Measurements from ENCODE around the gene DECR2.
"Not testable (repeated sequence)": the region's sequence is repeated elsewhere in the genome, so short reads cannot be mapped to it uniquely, and the experiment has no call there.

The DECR2 gene, protein sequence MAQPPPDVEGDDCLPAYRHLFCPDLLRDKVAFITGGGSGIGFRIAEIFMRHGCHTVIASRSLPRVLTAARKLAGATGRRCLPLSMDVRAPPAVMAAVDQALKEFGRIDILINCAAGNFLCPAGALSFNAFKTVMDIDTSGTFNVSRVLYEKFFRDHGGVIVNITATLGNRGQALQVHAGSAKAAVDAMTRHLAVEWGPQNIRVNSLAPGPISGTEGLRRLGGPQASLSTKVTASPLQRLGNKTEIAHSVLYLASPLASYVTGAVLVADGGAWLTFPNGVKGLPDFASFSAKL
- long read RNA-seq, donor 1, transcript DECR2-201 (9 exons, 1,615 nt) = major isoform, 14 of 41 reads
- long read RNA-seq, donor 1, partial matches to known transcripts = 27 of 41 reads
- long read RNA-seq, donor 1, other reads (novel, unspliced or antisense) = 0 of 41 reads
- long read RNA-seq, donor 2, transcript DECR2-201 (9 exons, 1,615 nt) = major isoform, 5 of 5 reads
- long read RNA-seq, donor 2, partial matches to known transcripts = 0 of 5 reads
- long read RNA-seq, donor 2, other reads (novel, unspliced or antisense) = 0 of 5 reads
- long read RNA-seq, donor 3, transcript DECR2-201 (9 exons, 1,615 nt) = major isoform, 8 of 14 reads
- long read RNA-seq, donor 3, partial matches to known transcripts = 6 of 14 reads
- long read RNA-seq, donor 3, other reads (novel, unspliced or antisense) = 0 of 14 reads
- long read RNA-seq, donor 4, transcript DECR2-201 (9 exons, 1,615 nt) = major isoform, 9 of 19 reads
- long read RNA-seq, donor 4, partial matches to known transcripts = 10 of 19 reads
- long read RNA-seq, donor 4, other reads (novel, unspliced or antisense) = 0 of 19 reads
- long read RNA-seq, donor 5, transcript DECR2-201 (9 exons, 1,615 nt) = major isoform, 11 of 16 reads
- long read RNA-seq, donor 5, partial matches to known transcripts = 5 of 16 reads
- long read RNA-seq, donor 5, other reads (novel, unspliced or antisense) = 0 of 16 reads
- long read RNA-seq, donor 6, transcript DECR2-201 (9 exons, 1,615 nt) = major isoform, 12 of 25 reads
- long read RNA-seq, donor 6, partial matches to known transcripts = 13 of 25 reads
- long read RNA-seq, donor 6, other reads (novel, unspliced or antisense) = 0 of 25 reads
- long read RNA-seq, donor 7 = 0 reads
- long read RNA-seq, donor 8, transcript DECR2-201 (9 exons, 1,615 nt) = major isoform, 12 of 21 reads
- long read RNA-seq, donor 8, partial matches to known transcripts = 9 of 21 reads
- long read RNA-seq, donor 8, other reads (novel, unspliced or antisense) = 0 of 21 reads

DNA sequence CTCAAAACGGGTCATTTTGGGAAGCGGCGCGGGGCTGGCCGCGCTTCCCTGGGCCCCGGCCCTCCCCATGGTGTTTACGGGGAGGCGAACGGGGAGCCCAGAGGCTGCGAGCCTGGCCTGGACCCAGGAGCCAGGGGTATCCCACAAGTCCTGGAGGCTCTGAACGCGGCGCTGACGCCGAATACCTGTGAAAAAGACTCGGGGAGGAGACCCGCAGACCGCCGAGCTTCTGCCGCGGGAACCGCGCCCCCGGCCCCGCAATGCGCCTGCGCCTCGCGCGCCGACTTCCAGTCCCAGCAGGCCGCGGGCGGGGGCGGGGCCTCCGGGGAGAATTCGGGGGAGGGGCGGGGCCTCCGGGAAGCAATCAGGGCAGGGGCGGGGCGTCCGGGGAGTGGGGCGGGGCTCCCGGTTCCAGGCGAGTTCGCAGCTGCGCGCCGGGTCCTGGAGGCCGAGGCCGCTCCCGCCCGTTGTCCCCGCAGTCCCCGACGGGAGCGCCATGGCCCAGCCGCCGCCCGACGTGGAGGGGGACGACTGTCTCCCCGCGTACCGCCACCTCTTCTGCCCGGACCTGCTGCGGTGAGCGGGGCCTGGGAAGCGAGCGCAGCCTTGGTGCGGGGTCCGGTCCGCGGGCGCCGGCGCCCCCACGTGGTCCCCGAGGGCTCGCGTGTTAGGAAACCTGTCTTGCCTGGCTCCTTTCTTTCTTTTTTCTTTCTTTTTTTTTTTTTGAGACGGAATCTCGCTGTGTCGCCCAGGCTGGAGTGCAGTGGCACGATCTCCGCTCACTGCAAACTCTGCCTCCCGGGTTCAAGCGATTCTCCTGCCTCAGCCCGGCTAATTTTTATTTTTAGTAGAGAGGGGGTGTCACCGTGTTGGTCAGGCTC is at the start of gene DECR2:
DECR2 (plus strand) TSS at position 418 of the 881 bp plus-strand sequence; CDS start at position 497, 79 bp downstream.
- DNase-seq = peak; percentile 95

DNA sequence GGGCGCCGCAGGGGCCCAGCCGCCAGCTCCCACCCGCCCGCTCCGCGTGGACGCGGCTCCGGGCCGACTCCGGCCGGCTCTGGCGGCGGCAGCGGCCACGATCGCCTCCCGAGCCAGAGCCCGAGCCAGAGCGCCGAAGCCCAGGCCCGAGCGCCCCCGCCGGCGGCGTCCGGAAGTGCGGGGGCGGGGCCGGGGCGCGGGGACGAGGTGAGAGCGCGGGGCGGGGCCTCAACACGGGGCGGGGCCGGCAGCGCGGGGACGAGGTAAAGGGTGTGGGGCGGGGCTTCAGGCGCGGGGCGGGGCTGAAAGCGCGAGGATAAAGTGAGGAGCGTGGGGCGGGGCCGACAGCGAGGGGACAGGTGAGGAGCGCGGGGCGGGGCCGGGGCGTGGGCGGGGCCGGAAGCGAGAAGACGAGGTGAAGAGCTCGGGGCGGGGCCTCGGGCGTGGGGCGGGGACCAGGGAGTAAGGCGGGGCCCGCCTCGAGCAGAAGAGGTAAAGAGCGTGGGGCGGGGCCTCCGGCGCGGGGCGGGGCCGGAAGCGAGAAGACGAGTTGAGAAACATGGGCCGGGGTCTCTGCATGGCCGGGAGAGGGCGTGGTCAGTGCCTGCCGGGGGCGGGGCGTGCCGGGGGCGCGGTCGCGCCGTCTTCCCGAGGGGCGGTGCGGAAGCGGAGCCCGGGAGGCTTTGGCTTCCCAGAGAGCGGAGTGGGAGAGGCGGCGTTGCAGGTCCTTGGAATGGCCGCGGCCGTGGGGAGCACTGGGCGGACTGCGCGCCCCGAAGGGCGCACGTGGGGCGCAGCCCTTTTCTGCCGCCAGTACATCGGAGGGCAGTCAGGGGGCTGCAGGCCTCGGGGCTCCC is 48.9 kb upstream of the DECR2 start, which contains the start of gene AXIN1:
AXIN1 (minus strand) TSS at position 177 of the 857 bp plus-strand sequence. CDS start 5,698 bp downstream, outside the sequence.
- DNase-seq = peak; percentile 83

DNA sequence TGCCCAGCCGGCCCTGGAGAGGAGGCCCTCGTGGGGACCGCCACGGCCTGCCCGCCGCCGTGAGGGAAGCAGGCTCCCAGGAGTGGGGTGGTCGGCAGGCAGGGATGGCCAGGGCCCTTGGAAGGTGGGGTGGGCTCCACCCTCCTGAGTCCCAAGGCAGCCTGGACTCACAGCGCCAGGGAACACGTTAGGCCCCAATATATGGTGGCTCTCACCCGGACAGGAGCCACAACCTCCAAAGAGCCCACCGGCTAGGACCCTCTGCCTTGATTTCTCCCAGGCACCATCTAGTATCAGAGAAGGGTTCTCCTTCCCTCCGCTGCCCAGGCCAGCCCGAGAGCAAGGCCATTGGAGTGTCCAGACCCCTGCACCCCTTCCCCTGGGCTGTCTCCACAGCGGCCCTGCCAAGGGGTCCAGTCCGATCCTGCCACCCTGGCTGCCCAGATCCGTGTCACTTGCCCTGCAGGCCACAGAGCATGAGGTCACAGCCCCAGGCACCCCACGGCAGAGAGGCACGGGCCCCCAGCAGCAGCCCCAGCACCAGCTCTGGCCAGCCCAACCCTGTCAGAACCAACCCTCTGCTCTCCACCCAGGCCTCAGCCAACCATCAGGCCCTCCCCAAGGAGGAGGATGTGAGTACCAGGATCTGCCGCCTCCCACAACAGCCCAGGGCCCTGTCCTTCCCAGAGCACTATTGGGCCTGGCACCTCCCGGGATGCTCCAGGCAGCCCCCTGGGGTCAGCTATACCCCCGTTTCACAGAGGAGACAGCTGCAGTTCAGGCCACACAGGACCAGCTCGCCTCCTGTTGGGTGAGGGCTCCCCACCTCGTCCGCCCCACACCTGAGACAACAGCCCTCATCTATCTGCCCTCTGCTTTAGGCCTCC is 48.0 kb upstream of the DECR2 start:
- DNase-seq = no peak

DNA sequence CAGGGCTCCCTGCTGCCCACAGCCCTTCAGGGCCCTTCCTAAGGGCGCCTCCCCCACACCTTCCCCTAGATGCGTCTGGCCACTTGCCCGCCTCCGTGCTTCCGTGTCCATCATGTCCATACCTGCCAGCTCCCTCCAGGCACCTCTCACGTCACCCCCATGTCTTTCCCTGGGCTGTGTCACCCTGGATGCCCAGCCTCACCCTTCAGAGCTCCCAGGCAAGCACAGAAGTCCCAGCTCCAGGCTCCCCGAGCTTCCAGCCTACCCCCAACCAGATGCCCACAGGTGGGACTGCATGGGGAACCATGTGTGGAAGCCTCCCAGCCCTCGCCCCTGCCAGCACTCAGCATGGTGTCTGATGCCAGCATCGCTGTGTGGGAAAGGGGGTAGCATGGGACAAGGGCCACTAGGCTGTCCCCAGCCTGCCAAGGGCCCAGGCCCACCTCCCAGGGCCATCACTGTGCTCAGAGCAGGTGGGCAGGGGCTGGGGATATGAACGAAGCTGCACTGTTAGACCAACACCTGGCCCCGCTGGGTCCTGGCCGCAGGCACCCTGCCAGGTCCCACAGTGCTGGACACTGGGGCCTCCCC is 47.3 kb upstream of the DECR2 start:
- no peak for DNase-seq

DNA sequence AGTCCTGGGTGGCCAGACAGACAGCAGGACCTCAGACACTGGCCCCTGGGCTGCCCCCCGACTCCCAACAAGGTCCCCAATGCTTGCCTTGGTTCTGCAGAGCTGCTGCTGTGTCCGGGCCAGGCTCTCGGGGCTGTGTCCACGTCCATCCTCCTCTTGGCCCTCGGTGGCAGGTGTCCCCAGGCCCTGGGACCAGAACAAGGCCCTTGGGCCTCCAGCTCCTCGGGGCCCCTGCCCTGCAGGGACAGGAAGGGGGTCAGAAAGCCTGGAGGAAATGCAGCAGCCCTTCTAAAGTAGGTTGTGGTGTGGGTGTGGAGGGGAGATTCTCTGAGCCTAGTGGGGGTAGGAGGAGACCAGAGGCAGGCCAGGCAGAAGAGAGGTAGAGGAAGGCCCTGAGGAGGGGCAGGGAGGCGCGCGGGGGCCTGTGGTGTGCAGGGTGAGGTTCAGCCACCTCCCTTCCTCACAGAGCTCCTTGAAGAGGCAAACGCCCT is 46.7 kb upstream of the DECR2 start:
- DNase-seq = no peak

DNA sequence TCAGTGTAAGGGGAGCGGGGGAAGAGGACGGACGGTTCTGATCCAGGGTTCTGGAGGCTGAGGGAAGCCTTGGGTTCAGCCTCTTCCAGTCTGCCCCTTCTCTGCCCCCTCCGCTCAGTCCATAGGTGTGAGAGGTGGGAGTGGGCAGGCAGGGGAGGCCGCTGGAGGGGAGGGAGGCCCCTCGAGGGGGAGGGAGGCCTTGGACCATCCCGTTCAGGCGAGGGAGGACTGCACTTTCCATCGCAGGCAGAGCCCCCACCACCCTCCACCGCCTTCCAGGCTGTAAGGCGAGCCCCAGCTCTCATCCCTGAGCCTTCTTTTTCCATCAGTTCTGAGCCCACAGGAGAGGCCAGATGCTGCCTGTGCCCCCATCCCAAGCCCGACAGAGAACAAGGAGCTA is 44.9 kb upstream of the DECR2 start:
- no peak for DNase-seq

DNA sequence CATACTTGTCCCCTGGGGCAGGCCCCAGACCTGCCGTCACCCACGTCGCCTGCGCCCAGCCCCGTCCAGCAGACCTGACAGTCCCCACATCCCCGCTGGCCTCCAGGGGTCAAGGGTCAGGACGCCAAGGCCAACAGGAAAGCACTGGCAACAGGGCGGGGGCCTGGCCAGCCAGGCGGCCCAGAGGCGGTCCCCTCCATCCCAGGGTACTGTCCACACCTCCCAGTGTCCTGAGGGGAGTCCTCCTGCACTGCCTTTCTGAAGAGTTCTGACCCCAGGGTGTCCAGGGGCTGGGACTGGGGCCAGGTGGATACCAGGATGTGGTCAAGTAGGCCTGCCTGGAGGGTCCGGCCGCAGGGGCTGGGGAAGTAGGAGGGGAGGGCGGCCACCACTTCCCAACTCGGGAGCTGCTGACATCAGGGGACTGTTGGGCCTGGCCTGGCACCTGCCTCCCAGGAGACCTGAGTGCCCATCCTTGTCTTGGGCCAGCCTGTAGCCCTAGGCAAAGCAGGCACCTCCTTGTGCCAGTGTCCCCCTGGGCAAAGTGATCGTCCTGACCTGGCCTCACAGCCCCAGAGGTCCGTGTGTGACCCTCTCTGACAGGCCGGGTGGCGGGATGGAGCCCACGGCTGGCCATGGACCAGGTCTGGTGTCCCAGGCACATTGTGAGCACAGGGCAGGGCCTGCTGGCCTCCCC is 42.5 kb upstream of the DECR2 start:
- DNase-seq = no peak

DNA sequence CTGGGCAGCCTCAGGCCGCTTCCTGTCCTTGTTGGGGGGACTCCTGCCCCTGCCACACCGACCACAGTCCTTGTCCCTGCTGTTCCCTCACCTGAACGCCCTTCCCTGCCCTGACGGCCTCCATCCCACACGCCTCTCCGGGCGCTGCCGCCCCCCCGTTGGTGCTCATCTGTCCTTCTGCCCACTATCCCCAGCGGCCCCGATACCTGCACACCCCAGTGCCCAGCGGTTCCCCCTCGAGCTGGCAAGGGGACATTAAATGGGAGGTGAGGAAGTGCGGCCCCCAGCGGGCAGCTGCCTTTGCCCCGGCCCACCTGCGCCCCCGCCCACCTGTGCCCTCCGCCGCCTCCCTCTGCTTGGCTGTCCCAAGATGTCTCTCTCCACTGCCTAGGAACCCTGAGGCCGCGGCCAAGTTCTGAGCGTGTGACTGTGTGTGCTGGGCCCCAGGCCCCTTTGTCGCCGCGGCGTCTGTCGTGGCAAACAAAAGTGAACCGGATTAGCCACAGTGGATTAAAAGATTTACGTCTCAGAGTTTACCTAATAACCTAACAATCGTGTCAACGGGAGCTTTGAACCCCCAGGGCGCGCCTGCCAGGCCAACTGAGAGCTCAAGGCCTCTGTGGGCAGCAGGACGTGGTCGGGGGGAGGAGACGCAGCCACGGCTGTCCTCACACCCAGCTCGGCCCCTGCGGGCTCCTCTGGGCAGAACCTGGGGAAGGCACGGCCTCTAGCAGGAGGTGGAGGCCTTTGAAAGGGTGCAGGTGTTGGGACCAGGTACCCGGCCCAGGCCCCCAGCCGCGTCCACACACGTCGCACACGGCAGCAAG is 41.6 kb upstream of the DECR2 start:
- DNase-seq = no peak

DNA sequence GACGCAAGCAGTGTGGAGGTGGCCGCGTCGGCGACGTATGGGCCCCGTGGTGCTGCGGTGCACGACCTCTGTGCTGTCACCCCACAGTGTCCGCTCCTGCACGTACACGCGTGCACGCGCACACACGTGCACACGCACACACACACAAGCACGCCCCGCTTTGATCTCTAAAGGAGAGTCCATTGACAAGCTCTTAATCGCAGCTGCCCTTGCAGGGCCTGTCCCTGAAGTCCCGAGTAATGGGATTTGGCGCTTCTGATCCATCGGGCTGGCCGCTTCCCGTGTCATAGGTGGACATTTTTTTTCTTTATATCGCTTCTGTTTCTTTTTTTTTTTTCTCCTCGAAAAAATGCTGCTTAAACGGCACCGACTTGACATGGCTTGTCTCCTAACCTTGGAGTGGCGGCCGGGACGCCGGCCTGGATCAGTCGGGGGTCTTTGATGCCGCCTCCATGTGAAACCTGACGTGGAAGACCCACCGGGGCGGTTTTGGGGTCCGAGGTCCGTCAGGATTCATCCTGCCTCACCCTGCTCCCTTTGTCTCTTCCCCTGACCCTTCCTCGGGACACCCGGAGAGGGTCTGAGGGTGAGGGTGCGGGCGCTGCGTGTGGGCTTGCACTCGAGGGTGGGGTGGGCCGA is 40.9 kb upstream of the DECR2 start:
- DNase-seq = no peak

DNA sequence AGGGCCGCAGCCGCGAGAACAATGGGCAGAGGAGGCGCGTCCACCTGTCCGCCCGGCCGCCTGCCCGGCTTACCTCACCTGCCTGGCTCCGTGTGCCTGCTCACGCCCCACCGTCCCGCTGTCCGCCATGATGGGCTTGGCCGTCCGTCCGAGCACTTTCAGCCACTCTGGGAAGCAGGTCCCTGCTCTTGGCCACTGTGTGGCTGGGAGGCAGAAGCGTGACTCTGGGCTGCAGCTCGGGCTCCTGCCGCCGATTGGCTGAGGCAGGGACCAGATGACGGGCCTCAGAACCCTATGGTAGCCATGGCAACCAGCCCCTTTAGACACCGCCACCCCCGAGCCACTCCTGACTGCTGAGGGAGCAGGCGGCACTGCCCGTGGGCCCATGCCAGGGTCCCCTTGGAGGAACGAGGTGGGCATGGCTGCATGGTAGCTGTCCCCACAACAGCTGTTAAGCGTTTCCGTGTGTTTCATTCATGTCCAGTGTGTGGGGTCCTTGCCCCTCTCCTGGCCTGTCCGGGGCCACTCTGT is 40.3 kb upstream of the DECR2 start:
- DNase-seq = no peak

DNA sequence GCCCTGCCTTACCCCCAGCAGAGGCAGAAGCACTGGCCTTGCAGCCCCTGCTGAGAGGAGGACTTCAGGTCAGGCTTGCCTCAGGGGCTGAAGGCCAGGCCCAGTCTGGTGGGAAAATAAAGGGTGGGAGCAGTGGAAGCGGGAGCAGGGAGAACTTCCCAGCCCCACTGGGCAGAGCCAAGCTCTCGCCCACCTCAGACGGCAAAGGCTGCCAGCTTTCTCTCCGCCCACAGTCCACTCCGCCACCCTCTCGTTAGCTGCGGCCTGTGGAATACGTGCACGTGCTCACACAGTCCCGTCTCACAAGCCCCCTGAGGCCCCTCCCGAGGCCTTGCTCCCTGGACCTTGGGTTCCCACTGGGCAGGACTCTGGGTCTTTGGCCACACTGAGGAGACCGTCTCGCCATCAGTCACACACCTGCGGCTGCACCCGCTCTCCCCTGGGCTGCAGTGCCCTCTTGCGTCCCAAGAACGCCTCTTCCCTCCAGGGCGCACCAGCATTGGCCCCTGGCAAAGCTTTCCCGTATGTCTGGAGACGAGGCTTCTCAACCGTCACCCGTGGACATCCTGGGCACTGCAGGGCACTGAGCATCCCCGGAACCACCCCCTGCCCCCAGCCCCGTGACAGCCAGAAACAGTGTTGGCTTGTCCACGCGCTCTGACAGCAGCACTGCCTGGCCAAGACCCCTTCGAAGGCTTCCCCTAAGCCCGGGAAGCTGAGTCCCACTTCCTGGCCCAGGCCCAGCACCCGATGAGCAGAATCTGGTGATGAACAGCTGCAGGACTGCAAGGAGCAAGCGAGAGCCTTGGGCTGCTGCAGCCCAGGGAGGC is 39.6 kb upstream of the DECR2 start:
- DNase-seq = peak; percentile 60

DNA sequence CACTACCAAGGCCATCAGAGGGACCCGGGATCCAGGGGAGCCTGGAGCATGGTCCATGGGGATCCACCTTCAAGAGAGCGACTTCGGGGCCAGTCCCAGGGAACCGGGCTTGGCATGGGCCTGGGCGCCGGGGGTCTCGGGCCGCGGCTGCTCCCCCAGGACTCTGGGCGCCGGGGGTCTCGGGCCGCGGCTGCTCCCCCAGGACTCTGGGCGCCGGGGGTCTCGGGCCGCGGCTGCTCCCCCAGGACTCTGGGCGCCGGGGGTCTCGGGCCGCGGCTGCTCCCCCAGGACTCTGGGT is 39.0 kb upstream of the DECR2 start:
- DNase-seq = not testable (repeated sequence)

DNA sequence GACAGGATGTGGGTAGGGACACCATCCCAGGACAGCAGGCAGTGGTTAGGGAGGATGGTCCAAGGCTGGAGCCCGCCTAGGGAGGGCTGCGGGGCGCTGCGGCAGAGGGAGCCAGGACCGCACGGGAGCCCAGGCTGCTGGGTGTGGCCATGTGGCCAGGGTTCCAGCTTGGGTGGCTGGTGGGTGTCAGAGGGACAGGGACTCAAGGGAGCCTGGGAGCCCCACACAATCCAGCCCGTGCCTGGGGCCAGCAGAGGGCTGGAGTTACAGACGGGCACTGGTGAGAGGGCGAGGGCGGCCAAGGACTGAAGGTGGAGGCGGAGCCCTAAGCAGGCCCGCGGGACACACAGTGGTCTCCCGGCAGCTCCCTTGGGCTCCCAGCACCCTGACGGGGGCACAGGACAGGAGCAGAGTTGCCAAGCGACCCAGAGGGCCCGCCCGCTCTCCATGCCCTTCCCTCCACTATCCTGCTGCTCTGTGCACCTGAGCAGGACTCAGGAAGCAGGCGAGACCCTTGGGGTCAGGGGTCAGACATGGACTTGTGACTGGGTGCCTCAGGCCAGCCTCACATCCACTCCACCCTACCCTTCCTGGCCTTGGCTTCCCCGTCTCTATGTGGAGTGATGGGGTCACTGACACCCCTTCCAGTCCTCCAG is 38.4 kb upstream of the DECR2 start:
- no peak for DNase-seq

DNA sequence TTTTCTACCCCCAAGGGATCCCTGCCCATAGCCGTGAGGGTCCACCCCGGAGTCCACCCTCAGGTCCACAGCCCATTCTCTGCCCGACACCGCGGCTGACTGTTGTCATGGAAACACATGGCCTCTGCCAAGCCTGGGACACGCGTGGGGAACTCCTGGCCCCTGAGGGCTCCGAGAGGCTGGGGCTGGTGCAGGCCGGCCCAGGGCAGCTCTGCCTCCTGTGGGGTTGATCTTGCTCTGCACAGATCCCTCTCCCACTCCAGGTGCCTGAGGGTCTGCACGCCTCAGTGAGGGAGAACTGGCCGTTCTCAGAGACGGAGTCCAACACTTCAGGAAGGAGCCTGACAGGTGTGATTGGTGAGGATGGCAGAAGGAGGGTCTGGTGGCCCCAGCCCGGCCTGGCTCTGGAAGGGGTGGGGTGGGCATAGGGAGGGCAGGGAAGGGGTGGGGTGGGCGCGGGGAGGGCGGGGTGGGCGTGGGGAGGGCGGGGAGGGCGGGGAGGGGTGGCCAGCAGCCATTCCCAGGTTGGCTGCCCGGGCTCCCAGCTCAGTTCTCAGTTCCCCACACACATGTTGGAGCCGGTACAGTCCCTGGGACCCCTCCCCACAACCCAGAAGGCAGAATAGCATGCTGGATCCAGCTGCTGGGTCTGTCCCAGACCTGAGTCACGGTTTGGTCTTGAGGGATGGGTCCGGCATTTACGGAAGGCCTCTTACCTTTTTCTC is 37.8 kb upstream of the DECR2 start:
- DNase-seq = peak; percentile 28
